Esophagus squamous epithelium (tissue), 5 donors: ENCODE measurements around the gene FTL. TPM values are rescaled to one million over a fixed set of nuclear protein-coding genes. Genes with fewer than 3 reads are reported as not detected.

Experiments
- DNase-seq: peaks from one replicate; lab custom pipeline; 2025; lab: John Stamatoyannopoulos, UW
- H3K27ac ChIP-seq, 4 donors: fragments of 200-600 bp; sonication (generic); one replicate each; pipeline ENCODE4 v1.5.1; 2016 to 2019; ENCODE audit warnings: mild to moderate bottlenecking in 1 of 4
- H3K27me3 ChIP-seq, 4 donors: fragments of 200-600 bp; sonication (generic); 1 replicate in 3 of 4; 2 replicates in 1 of 4; pipeline versions ENCODE4 v1.5.1 to v1.6.0; 2017 to 2021; ENCODE audit warnings: antibody characterized with exemption in 1 of 4
- H3K36me3 ChIP-seq, 3 donors: fragments of 200-600 bp; sonication (generic); one replicate each; pipeline ENCODE4 v1.5.1; 2016 to 2019
- H3K4me1 ChIP-seq, 3 donors: fragments of 200-600 bp; sonication (generic); one replicate each; pipeline ENCODE4 v1.5.1; 2017 to 2019
- H3K4me3 ChIP-seq, 4 donors: fragments of 200-600 bp; sonication (generic); 1 replicate in 3 of 4; 2 replicates in 1 of 4; pipeline ENCODE4 v1.5.1; 2016 to 2019; ENCODE audit warnings: mild to moderate bottlenecking in 2 of 4, moderate library complexity in 1 of 4
- H3K9me3 ChIP-seq, 3 donors: fragments of 200-600 bp; sonication (generic); one replicate each; pipeline ENCODE4 v1.5.1; 2016 to 2019
- POLR2A ChIP-seq, 4 donors: fragments of 450-650 bp; IDR thresholded peaks; one replicate each; pipeline ENCODE4 v1.6.1; 2017; ENCODE audit warnings: antibody characterized with exemption in 4 of 4, mild to moderate bottlenecking in 4 of 4, moderate library complexity in 3 of 4
- WGBS, 2 donors: methylation state at CpG; one replicate each; pipeline ENCODE4 v1.1.5; 2018; 5-methylcytosine and 5-hydroxymethylcytosine counted together
- intact Hi-C: fragments of 100-400 bp; cut with DNase I; formaldehyde crosslinking; loops from one replicate; pipeline ENCODE4 v1.15.0; 2022
- total RNA-seq, 4 donors: library from RNA; depleted of rRNA; stranded (reverse); fragments of >200 nt; gene quantifications; one replicate each; pipeline ENCODE4 v1.1.0, GENCODE V29; 2016
- TF ChIP-seq, protein P1 (sequence below), 6 experiments: fragments of 450-650 bp in 4 of 6; fragments of 200-600 bp in 2 of 6; sonication (generic) in 2 of 6; IDR thresholded peaks; one replicate each; pipeline ENCODE4 v1.5.1; 2016 to 2019; ENCODE audit warnings: antibody characterized with exemption in 6 of 6, mild to moderate bottlenecking in 4 of 6, moderate library complexity in 4 of 6
- donor health status: DM: yes; HTN: yes; CAD: no.

Gene FTL
- total RNA-seq, 4 donors from 2014 or later = 556 to 2,127 (median 1,494) TPM

GRCh38 chr19:48991011-48991609, 26.0 kb downstream of the FTL start:
- WGBS, 2 donors = 79 to 88% methylated on average over 8 to 12 of the region's 22 CpGs

DNA sequence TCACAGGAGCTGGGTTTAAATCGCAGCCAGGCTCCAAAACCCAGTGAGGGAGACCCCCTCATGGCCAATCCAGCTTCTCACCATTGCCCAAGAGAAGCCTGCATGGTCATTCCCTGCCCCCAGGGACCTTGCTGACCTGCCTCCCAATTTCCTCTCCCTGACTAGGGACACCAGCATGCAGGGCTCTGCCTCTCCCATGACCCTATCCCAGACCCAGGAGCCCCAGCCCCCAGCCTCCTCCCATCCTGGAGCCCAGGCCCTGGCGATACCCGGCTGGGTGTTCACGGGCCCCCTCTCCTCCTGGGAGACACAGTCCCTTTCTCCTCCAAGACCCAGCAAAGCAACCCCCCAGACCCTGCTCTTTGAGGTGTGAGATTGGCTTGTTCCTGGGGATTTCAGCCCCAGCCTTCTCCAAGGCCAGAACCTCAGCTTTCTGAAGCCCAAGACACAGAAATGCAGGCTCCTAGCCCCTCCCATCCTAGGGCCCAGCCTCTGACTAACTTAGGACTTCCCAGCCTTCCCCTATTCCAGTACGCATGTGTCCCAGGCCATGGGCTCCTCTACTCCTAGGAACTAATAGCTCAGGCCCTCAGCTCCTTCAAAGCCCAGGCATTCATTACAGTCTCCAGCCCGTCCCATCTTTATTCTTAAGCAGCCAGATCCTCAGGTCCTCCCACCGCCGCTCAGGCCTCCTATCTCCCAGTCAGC, 26.9 kb downstream of the FTL start:
- Histone ChIP-seq H3K27me3 (no peaks in the 10 kb centered on the region), H3K9me3 (no peaks in the 10 kb centered on the region), H3K4me3 (peak overlapping the region; percentile 53 to 83 (median 78)), H3K4me1 (peaks cover 31 to 51% (median 32%) of the 10 kb centered on the region in 3 donors), H3K27ac (peak overlapping the region; percentile 90 to 97 (median 97)), H3K36me3 (peaks cover 12 to 44% (median 12%) of the 10 kb centered on the region in 3 donors)
- 13 to 19% methylated on average over 4 to 7 of the region's 8 CpGs for WGBS, 2 donors
- peak in 3 of 4 donors; percentile 44 to 70 (median 61) for TF ChIP-seq POLR2A (IDR thresholded peaks at IDR 0.05)
- TF ChIP-seq, protein P1, sequence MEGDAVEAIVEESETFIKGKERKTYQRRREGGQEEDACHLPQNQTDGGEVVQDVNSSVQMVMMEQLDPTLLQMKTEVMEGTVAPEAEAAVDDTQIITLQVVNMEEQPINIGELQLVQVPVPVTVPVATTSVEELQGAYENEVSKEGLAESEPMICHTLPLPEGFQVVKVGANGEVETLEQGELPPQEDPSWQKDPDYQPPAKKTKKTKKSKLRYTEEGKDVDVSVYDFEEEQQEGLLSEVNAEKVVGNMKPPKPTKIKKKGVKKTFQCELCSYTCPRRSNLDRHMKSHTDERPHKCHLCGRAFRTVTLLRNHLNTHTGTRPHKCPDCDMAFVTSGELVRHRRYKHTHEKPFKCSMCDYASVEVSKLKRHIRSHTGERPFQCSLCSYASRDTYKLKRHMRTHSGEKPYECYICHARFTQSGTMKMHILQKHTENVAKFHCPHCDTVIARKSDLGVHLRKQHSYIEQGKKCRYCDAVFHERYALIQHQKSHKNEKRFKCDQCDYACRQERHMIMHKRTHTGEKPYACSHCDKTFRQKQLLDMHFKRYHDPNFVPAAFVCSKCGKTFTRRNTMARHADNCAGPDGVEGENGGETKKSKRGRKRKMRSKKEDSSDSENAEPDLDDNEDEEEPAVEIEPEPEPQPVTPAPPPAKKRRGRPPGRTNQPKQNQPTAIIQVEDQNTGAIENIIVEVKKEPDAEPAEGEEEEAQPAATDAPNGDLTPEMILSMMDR (IDR thresholded peaks at IDR 0.05) = peak in 1 of 6 experiments; percentile 9
- DNase-seq = no peak
- intact Hi-C loops = no loop called here

More at GRCh38 chr19:48991011-48991609, 26.0 kb downstream of the FTL start:
- no peak for TF ChIP-seq POLR2A (IDR thresholded peaks at IDR 0.05)
- intact Hi-C loops = no loop called here
- no peak for DNase-seq
- Histone ChIP-seq H3K27ac (peak overlapping the region; percentile 90 to 97 (median 97)), H3K9me3 (no peaks in the 10 kb centered on the region), H3K4me3 (peak overlapping the region in 2 of 4 donors; percentile 73 to 83), H3K4me1 (peaks cover 31 to 51% (median 32%) of the 10 kb centered on the region in 3 donors), H3K27me3 (no peaks in the 10 kb centered on the region), H3K36me3 (peaks cover 12 to 53% (median 13%) of the 10 kb centered on the region in 3 donors)

GRCh38 chr19:48992581-48993174, 27.6 kb downstream of the FTL start:
- Histone ChIP-seq H3K27ac (peak overlapping the region; percentile 90 to 97 (median 97)), H3K36me3 (peaks cover 12 to 38% (median 12%) of the 10 kb centered on the region in 3 donors), H3K4me3 (peak overlapping the region; percentile 53 to 83 (median 78)), H3K4me1 (peaks cover 31 to 51% (median 32%) of the 10 kb centered on the region in 3 donors), H3K9me3 (no peaks in the 10 kb centered on the region), H3K27me3 (no peaks in the 10 kb centered on the region)
- WGBS, 2 donors = 0 to 3% methylated on average over 5 to 15 of the region's 20 CpGs
- no peak for DNase-seq
- TF ChIP-seq POLR2A (IDR thresholded peaks at IDR 0.05) = no peak
- TF ChIP-seq, protein P1 (IDR thresholded peaks at IDR 0.05) = no peak
- intact Hi-C loops = no loop called here

DNA sequence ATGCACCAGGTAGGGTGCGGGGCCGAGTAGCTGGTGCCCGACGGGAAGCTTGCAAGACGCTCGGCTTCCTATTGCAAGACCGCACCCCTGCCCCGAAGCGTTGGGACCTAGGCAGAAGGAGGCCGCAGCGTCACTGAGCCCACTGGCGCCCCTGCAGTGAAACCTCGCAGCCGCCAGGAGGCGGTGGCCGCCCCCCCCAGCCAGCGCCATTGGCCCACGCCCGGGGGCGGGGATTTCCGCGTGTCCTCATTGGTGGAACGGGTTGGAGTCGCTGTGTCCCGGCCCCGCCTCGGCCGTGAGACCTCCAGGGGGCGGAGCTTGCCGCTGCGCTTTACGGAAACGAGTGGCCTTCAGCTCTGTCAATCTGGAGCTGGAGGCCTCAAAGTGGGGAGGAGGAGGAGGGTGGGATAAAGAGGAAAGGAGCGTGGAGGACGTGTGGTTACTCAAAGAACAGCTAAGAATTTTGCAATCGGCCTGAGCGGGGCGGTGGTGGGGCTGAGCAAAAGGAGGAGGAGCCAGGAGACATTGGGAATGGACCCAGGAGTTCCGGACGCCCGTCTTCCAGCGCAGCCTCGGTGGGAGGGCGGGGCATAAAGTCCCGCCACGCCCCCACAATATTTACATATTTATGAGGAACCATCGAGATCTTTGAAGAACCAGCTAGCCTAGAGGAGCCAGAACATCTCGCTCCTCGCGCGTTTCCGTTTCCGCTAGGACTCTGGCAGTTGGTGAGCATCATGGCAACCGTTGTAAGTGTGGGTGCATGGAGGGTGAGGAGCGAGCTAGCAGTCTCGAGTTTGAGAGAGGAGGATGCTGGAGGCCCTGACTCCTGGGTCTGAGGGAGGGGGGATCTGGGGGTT, 28.3 kb downstream of the FTL start, which contains the start of the genes GYS1 and RUVBL2:
TSS of gene GYS1 (minus strand) at position 135 of the 860 bp plus-strand sequence. CDS start 197 bp downstream, outside the sequence.
TSS of gene RUVBL2 (plus strand) at position 713 of the 860 bp plus-strand sequence. CDS start at position 738, 25 bp downstream.
- Histone ChIP-seq H3K27ac (peak within 1 kb of the TSS; percentile 90 to 97 (median 97)), H3K36me3 (peaks cover 6 to 30% (median 8%) of the 10 kb centered on the region in 3 donors), H3K27me3 (no peaks in the 10 kb centered on the region), H3K4me3 (peak within 1 kb of the TSS; percentile 53 to 83 (median 78)), H3K4me1 (peaks cover 31 to 51% (median 32%) of the 10 kb centered on the region in 3 donors), H3K9me3 (no peaks in the 10 kb centered on the region)
- peak in 3 of 4 donors; percentile 38 to 95 (median 93) for TF ChIP-seq POLR2A (IDR thresholded peaks at IDR 0.05)
- TF ChIP-seq, protein P1 (IDR thresholded peaks at IDR 0.05) = peak; percentile 96 to 100 (median 99)
- 0% methylated on average over 6 to 33 of the region's 56 CpGs for WGBS, 2 donors
- intact Hi-C loops = no loop called here
- peak; percentile 97 for DNase-seq
